Measurements from ENCODE around the gene MYRIP.

The MYRIP gene

DNA sequence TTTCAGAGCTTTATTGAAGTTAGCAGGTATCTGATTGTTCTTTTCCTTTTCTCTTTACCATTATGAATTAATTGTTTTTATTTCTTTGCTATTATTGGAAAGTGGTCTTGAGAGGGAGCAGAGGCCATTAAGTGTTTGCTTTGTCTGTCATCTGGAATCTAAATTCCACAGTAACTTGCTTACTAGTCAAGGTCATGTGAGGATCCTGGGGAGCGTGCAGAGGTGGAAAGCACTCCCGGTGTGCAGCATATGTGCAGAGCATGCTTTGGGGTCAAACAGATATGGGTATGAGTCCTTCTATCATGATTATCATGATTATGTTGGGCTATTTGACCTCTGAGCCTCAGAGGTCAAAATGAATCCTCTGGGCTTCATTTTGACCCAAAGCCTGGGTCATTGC is 96.4 kb downstream of the MYRIP start:
- no peak for DNase-seq (ENCODE audit: low spot score)

DNA sequence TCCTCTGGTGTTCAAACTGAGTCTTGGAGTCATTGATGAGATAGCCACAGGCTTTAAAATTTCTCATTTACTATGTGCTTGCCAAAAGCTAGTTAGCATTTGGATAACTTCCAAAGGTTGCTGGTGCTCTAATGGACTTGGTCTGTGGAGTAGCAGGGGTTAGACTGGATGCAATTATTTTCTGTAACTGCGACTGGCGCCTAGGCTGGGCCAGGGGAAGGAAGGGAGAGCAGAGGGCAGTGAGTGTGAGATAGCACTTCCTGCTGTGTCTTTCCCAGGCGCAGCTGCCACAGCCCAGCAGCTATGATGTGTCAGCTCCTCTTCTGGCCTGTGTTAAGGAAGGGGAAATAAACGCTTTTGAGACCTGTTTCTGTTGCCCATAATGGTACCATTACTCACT is 98.6 kb downstream of the MYRIP start:
- peak; percentile 59 for DNase-seq (ENCODE audit: low spot score)

DNA sequence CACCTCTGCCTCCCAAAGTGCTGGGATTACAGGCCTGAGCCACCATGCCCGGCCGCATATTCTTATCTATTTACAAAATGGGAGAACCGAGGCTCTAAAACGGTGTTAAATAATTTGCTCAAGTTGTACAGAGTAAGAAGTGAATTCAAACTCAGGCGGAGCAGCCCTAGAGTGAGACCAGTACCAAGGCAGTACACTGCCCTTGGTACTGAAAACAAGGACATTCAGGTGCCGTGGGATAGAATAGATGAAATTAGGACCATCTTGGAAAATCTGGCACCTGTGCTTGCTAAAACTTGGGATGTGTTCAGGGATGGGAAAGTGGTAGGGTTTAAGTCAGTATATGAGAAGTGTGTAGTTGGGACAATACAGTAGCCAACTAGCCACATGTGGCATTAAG is 100.7 kb downstream of the MYRIP start:
- no peak for DNase-seq (ENCODE audit: low spot score)

DNA sequence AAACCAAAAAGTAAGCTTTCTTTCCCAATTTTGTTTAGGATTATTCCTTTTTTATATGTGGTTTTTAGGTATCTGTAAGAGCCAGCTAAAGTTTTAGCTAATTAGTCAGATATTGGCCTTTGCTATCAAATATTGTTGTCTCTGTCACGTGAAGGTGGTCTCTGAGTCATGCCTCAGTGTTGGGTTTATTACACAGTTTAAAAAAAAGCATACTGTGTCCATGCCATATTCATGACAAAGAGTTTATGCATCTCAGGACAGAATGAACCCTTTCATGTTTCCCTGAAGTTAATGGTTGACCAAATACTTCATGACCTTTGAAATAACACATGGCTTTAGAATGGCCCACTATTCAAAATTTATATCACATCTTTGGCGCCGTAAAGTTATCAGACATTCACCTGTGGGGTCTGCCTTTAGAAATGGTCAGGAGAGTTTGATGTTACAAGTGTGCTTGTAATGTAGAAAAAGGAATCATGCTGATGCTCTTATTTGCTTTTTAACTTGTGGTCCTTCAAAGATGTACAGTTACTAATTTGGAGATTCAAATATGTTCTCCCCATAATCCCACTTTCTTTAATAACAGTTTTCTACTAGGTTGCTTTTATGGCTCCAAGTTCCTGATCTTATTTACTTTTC is 101.5 kb downstream of the MYRIP start:
- DNase-seq (ENCODE audit: low spot score) = peak; percentile 44

DNA sequence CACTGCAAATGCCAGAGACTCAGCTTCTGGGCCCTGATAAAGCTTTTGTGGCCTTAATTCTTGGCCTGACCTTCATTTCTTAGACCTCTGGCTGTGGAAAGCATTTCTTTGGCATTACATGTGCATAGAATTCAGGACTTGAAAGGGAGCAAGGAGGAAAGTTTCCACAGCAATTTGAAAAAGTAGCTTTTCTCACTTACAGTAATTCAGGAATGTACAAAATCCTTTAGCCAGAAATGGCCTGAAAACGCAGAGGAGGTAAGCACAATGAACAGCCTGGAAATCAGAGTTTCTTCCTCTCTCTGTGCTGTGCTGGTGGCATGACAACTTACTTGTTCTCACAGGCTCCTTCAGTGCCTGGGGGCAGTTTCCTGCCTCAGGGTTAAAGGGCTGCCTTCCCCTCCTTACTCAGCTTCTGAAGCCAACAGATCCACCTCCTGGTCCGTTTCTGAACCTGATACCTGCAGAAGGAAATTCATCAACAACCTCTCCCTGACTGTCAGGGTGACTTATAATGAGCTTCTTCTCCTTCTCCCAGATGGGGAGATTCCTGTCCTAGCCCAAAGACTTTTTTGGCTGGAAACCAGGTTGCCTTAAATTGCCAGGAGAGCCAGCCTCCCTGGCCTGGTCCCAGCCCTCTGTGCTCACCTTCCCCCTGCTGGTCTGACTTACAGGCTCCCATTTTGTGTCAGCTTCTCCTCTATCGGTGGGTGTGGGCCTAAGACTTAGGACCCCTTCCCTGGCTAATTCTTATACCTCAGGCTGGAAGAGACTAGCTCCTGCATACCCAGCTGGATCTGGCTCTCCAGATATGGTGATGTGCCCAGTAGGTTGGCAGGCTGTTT is 102.3 kb downstream of the MYRIP start:
- DNase-seq (ENCODE audit: low spot score) = peak; percentile 58

DNA sequence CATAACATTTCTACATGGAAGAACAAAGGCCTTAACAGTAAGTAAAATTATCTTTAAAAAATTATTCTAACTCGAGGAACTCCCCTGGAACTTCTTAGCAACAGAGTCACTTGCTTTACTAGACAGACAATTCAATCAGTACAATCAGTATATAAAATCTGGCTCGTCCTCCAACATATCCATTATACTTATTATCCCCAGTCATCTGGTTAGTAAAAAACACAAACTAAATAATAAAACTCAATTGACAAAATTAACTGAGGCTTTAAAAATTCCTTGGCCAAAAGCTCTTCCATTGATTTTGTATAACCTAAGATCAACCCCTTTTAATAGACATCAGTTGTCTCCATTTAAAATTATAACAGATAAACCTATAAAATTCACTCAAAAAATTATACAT is 105.6 kb downstream of the MYRIP start:
- no peak for DNase-seq (ENCODE audit: low spot score)

DNA sequence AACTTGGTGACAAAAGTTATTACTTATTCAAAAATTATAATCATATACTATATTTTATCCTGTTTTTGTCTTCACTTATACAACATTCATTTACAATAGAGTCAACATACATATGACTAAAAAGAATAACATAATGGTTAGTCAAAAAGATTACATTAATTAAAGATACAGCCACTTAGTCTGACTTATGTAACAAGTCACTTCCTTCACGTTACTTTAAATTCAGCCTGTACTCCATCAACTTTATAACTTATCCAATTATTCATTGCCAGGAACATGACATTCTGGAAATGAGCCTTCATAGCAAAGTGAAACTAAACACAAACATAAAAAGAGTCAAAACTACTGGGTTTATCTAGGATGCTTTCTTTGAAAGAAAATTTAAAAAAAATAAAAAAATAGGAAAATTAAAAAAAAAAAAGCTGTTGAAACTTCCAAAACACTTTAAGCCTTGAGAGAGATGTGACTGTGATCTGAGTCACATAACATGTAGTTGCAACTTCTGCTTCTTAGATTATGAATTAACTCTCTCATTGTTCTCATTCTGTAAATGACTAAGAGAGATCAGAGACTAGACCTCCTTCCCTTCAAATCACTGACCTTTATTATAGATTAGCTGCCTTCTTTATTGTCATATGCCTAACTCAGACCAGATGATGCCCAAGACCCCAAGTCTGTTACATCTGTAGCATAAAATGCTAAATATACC is 107.8 kb downstream of the MYRIP start:
- no peak for DNase-seq (ENCODE audit: low spot score)

DNA sequence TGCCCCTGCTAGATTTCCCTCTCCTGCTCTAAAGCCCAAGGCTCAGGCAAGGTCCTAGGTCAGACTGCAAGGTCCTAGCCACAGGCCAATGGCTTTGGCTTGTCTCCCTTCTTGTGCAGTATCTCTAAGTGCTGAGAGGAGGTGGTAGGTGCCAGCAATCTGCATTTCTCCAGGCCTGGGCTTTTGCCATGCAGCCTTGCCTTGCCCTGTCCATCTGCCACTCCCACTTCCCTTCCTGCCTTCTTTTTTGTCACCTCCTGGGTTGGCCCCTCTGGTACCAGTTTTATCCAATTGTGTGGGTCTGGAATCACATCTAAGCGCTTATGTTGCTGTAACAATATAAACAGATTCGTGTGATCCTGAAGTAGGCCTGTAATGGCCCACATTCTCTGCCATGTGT is 109.9 kb downstream of the MYRIP start:
- no peak for DNase-seq (ENCODE audit: low spot score)

DNA sequence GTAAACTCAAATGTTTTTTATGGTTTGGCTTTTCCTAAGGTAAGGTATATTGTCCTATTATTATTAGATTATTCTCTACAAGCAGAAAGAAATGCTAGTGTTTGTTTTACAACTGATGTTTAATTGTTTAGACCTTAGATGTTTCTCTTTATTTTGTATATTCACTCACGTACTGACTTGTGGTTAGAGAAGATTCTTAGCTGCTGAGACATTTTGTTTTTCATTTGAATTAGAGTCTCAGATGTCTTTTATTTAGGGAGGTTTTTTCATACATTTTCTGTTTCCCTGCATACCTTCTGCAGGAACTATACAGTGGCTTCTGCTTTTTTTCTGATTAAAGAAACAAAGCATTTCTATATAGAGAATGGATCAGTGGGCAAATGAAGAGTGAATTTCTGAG is 110.9 kb downstream of the MYRIP start:
- DNase-seq (ENCODE audit: low spot score) = no peak

DNA sequence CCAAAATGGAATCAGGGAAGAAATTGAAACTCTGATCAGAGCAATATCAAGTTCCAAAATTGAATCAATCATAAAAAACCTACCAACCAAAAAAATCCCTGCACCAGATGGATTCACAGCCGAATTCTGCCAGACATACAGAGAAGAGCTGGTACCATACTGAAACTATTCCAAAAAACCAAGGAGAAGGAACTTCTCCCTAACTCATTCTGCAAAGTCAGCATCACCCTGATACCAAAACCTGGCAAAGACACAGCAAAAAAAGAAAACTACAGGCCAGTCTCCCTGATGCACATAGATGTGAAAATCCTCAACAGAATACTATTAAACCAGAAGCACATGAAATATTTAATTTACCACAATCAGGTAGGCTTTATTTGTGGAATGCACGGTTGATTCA is 118.1 kb downstream of the MYRIP start:
- DNase-seq (ENCODE audit: low spot score) = no peak

DNA sequence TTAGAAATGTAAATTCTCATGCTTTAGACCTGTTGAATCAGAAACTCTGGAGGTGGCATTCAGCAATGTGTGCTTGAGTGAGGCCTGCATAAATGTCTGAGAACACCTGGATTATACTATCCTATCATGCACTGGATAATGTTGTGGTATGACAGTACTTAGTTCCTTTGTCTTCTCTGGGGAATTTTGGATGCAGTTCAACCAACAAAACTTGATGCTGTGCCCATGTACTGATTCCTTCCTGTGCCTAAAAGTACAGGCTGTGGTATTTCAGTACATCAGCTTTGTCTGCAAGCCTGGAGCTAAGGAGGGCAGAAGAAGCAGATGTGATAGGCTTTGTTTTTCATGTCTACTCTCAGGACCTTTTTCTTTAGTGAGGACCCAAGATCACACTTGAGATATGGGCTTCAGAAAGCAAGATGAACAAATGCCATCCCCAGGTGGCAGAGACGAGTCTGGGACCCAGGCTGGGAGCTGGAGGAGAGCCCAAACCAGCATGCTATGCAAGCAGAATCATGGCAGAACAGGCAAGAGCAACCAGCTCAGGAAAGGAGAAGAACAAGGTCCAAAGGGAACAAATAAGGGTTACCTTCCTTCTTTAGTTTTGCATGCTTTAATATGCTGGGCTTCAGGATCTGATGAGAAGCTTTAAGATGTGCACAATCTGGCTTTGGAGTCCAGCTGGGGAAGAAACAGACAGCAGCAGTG is 124.7 kb downstream of the MYRIP start:
- no peak for DNase-seq (ENCODE audit: low spot score)

DNA sequence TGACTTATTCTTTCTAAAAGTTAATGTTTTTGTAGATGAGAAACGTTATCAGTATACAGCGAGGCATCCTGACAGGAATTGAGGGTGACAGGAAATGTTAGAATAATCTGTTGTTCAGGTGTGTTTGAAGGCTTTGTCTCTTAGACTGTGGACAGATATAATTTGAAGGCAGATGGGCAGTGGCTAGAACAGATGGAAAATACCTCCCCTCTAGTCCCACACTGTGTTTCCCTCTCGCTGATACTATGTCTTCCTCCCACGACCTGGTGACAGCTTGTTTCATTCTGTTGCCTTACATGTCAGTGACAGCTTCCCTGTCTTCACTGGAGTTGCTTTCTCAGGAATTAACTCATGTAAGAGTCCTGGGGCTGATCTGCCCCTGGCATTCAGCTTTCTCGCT is 125.3 kb downstream of the MYRIP start:
- no peak for DNase-seq (ENCODE audit: low spot score)

DNA sequence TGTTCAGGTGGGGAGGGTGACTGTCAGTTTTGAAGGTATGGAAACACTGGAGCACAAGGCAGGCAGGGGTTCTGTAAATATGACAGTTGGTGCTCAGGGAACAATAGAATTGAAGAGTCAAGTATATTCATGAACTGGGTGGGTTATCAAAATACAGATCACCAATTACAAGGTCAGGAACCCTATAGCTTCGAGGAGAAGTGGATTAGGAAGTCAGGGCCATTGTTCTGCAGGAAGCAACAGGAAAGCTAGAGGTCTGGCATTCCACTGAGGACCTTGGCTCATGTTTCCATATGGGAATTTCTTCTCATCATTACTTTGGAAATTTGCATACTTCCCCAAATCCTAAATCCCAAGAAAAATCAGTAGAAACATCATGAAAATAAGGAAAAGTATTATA is 125.9 kb downstream of the MYRIP start:
- DNase-seq (ENCODE audit: low spot score) = no peak

DNA sequence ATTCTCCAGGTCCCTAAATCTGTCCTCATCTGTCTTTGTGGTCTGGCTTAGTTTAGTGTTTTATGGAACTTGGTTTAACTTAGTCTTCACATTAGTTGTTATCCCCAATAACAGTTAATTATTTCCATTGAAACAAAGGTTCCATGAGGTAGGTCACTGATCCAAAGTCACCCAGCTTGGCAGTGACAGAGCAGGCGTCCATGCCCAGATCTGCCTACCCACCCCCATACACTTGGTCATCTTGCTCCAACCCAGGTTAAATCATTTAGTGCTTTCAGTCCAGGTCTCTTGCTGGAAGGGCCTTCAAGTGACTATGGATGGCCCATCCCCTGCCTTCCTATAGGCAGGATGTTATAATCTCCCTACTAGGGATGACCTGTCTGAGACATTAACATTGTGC is 127.4 kb downstream of the MYRIP start:
- no peak for DNase-seq (ENCODE audit: low spot score)

DNA sequence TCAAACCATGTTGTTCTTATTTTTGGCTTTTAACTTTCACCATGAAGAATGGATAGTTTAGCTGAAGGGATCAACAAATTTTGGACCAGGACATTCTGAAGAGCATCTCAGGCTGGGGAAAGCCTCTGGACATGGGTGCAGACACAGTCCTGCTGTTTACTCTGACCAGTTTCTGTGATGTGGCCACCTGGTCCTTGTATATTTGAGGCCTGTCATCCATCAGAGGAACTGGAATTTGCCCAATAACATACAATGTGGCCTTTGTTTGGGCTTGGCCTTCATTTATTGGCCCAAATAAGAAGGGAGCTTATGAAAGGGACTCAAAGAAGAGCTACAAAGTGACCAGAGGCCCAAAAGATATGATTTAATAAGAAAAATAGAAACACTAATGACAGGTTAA is 127.9 kb downstream of the MYRIP start:
- no peak for DNase-seq (ENCODE audit: low spot score)

DNA sequence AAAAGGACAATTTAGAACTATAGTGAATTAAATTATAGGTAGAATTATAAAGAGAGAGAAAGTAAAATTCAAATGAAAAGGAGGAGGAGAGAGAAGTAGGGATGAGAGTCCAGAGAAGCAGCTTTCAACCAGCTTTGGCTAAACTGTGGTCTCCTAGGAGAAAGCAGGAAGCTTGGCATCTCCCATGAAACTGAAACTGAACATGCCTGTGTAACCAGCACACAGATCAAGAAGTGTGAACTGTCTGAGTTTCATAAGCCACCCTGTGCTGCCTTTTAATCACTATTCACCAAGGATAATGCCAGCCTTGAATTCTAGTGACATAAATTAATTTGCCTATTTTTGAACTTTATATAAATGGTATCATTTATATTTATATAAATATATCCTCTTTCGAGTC is 128.5 kb downstream of the MYRIP start:
- no peak for DNase-seq (ENCODE audit: low spot score)

DNA sequence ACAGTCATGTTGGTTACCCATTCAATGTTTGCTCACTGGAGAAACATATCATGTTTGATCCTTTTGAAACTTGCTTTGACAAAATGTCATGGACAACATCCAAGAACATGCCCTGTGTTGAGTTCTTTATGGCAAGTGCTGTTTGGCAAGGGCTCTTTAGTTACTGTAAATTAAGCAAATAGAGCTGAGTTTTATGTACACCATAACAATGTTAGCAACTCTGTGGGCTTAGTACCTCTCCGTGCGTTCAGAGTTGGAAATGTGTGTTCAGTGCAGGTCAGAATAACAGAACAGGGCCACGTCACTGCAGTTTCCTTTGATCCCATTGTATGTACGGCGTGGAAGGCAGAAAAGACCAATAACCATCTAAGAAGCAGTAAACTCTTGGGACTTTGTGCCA is 132.5 kb downstream of the MYRIP start:
- DNase-seq (ENCODE audit: low spot score) = no peak

DNA sequence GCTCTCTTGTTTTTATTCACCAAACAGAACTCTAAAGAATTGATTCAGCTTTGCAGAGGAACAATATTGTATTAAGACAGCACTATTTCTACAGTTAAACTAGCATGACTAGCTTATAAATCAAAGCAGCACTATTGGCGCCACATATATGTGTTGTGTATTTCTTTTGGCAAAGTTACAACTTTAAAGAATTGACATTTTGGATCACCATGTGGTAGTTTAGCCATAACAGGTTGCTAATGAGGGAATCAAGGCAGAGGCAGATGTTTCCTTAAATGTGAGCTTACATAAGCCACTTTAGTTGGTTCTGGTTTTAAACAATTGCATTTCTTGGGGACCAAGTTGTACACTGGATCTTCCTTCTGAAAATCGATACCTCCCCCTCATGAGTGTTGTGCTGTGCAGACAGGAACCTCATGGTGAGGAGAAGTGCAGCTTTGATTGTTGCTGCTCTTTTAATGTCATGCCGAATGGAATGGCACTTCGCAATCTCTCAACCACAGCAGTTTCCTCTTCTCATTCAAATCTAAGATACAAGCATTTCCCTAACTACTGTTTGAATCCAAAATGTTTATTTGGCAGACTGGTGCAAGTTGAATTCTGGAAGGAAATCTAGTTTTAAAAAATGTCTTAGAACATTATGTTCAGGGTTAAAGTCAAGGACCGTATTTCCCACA is 151.2 kb downstream of the MYRIP start:
- DNase-seq (ENCODE audit: low spot score) = peak; percentile 47

DNA sequence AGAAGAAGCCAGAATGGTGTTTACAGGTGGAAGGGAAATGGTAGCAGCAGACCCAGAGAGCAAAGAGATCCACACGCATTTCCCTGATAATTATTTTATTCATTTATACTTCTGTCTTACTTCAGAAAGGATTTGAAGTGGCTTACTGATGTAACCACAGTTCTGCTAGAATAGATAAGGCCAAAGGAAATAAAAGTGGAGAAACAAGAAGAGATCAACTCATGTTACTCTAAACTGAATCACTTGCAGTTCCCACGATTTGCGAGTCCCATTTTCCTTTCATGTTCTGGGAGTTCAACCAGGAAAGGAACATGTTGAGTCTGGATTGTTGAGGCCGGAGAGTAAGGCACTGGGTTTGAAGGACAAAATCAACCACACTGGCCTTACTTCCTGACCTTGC is 151.8 kb downstream of the MYRIP start:
- no peak for DNase-seq (ENCODE audit: low spot score)

DNA sequence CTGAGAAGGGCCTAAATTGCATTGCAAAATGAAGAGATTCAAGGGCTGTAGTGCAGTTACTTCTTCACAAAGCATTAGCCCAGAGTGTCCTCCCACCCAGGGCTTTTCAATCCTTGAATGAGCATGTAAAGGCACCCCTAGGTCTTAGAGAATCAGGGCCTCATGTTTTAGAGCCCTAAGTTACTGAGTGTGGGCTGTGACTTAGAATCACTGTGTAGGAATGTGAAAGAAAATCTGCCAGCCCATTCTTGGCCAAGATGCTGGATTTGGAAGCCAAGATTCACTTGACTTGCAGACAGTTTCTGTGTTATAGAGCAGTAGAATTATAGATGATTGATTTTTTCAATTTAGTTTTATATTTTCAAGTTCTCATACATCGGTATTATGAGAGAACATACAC is 153.2 kb downstream of the MYRIP start:
- DNase-seq (ENCODE audit: low spot score) = peak; percentile 71

DNA sequence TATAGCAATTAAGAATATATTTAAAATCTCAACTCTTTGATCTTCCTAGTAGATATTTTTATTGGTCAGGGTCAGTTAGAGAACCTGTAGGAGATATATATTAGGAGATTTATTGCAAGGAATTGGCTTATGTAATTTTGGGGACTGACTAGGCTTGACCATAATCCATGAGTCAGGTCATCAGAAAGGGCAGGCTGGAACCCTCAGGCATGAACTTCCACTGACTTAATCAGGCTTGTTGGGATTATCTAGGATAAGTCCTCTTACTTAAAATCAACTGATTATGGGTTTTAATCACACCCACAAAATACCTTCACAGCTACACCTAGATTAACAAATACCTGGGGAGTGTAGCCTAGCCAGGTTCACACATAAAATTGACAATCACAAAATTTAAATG is 156.1 kb downstream of the MYRIP start:
- DNase-seq (ENCODE audit: low spot score) = no peak

DNA sequence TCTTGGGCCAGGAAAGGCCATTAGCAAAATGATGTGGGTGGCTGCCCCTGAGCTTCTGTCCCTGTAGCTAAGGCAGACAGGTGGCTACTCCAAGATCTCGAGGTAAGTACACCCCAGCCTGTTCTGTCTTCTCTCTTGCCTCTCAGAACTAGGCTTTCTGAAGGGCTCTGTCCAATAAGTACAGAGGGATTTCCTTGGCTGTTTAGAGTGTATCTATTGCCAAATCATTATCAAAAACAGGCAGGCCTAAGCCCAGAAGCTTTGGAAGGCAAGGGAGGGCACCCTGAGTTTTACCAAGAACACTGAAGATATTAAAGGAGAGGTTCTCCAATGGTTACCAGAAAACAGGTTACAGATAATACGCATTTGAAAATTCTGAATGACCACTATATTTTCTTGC is 156.6 kb downstream of the MYRIP start:
- no peak for DNase-seq (ENCODE audit: low spot score)

Data from AG20443 (cell line).